Lower lobe of right lung (tissue), 2 donors: ENCODE data around the gene RAF1. TPM values are rescaled to one million over a fixed set of nuclear protein-coding genes. Genes with fewer than 3 reads are reported as not detected.

Experiments used
- ATAC-seq, 2 donors: fragments of 200-7000 bp; cut with Tn5 transposase; one replicate each; pipeline ENCODE4 v1.9.1; 2020 to 2022; ENCODE audit warnings: mild to moderate bottlenecking in 2 of 2, moderate library complexity in 2 of 2
- DNase-seq: peaks from one replicate; pipeline ENCODE4 v3.0.0-alpha.2; 2020
- H3K27ac ChIP-seq: fragments of 200-600 bp; one replicate; pipeline ENCODE4 v1.8.0; 2022
- H3K27me3 ChIP-seq: fragments of 200-600 bp; one replicate; pipeline ENCODE4 v1.8.0; 2022; ENCODE audit warnings: low read depth
- H3K36me3 ChIP-seq: fragments of 200-600 bp; one replicate; pipeline ENCODE4 v1.8.0; 2022; ENCODE audit warnings: mild to moderate bottlenecking
- H3K4me1 ChIP-seq: fragments of 200-600 bp; one replicate; pipeline ENCODE4 v1.8.0; 2022
- H3K4me3 ChIP-seq: fragments of 200-600 bp; one replicate; pipeline ENCODE4 v1.8.0; 2022; ENCODE audit warnings: mild to moderate bottlenecking
- H3K9me3 ChIP-seq: fragments of 200-600 bp; one replicate; pipeline ENCODE4 v1.8.0; 2022
- CTCF ChIP-seq: fragments of 200-600 bp; IDR thresholded peaks from one replicate; pipeline ENCODE4 v1.8.0; 2022; ENCODE audit warnings: antibody characterized with exemption, mild to moderate bottlenecking
- intact Hi-C: fragments of 100-400 bp; cut with DNase I; formaldehyde crosslinking; loops from one replicate; pipeline ENCODE4 v1.11.0; 2022
- total RNA-seq: library from RNA; stranded (reverse); fragmentation: NEBNext Ultra II Directional; extraction: Animal tissue kit (Norgen Biotek cat#: 25700); gene quantifications from one replicate; pipeline ENCODE4 v1.2.1, GENCODE V29; 2021
- donor health status: DM: no; HTN: yes; CAD: no; lungs with severe emphysema.

RAF1 gene
- total RNA-seq, 1 donor from 2014 or later: 92.7 TPM

- intact Hi-C loops: no loop called here
Observed at GRCh38 chr3:12608376-12608775, 55.5 kb downstream of the RAF1 start.

GRCh38 chr3:12603969-12604368, 59.9 kb downstream of the RAF1 start:
- Histone ChIP-seq H3K9me3 (no peaks in the 10 kb centered on the region), H3K4me1 (no peaks in the 10 kb centered on the region), H3K4me3 (no peak overlapping the region), H3K27ac (no peak overlapping the region), H3K36me3 (peaks cover 99% of the 10 kb centered on the region), H3K27me3 (no peaks in the 10 kb centered on the region)
- ATAC-seq (no peak), DNase-seq (no peak)
- no peak for TF ChIP-seq CTCF
- intact Hi-C loops: no loop called here

More at GRCh38 chr3:12608376-12608775, 55.5 kb downstream of the RAF1 start:
- no peaks in the 10 kb centered on the region for H3K27me3 ChIP-seq
- DNase-seq (no peak), ATAC-seq (no peak)
- no peak overlapping the region for H3K4me3 ChIP-seq
- TF ChIP-seq CTCF: no peak
- no peaks in the 10 kb centered on the region for H3K9me3 ChIP-seq
- H3K4me1 ChIP-seq: no peaks in the 10 kb centered on the region
- no peak overlapping the region for H3K27ac ChIP-seq
- H3K36me3 ChIP-seq: peaks cover 94% of the 10 kb centered on the region

GRCh38 chr3:12601072-12601471, 62.8 kb downstream of the RAF1 start:
- Histone ChIP-seq H3K27ac (no peak overlapping the region), H3K4me1 (no peaks in the 10 kb centered on the region), H3K9me3 (no peaks in the 10 kb centered on the region), H3K36me3 (peaks cover 99% of the 10 kb centered on the region), H3K4me3 (no peak overlapping the region), H3K27me3 (no peaks in the 10 kb centered on the region)
- intact Hi-C loops: no loop called here
- TF ChIP-seq CTCF: no peak
- DNase-seq (no peak), ATAC-seq (no peak)

- no peak for TF ChIP-seq CTCF
- Histone ChIP-seq H3K27ac (no peak overlapping the region), H3K27me3 (no peaks in the 10 kb centered on the region), H3K4me3 (no peak overlapping the region), H3K36me3 (peaks cover 100% of the 10 kb centered on the region), H3K9me3 (no peaks in the 10 kb centered on the region), H3K4me1 (no peaks in the 10 kb centered on the region)
- ATAC-seq (no peak), DNase-seq (no peak)
- intact Hi-C loops: no loop called here
Observed at GRCh38 chr3:12598890-12599289, 65.0 kb downstream of the RAF1 start.

- peaks cover 99% of the 10 kb centered on the region for H3K36me3 ChIP-seq
- no peaks in the 10 kb centered on the region for H3K27me3 ChIP-seq
- H3K4me3 ChIP-seq: no peak overlapping the region
- no peak for ATAC-seq
- intact Hi-C loops: no loop called here
- DNase-seq: no peak
- H3K9me3 ChIP-seq: no peaks in the 10 kb centered on the region
- H3K27ac ChIP-seq: no peak overlapping the region
- no peaks in the 10 kb centered on the region for H3K4me1 ChIP-seq
- no peak for TF ChIP-seq CTCF
Observed at GRCh38 chr3:12593473-12593872, 70.4 kb downstream of the RAF1 start.
